Fibroblast of lung (primary cell): Measurements from ENCODE around the gene RFX2.

ENCODE experiments used
- EZH2 ChIP-seq: IDR thresholded peaks from 2 replicates; pipeline ENCODE4 v1.5.1; 2012; ENCODE audit warnings: low read length, control low read depth, mild to moderate bottlenecking; ENCODE audit errors: missing control alignments
- TF ChIP-seq, protein P1 (sequence below), 2 donors: IDR thresholded peaks in 1 of 2; conservative IDR thresholded peaks in 1 of 2; 1 replicate in 1 of 2; 2 replicates in 1 of 2; pipeline ENCODE4 v1.5.1; 2011 to 2012; ENCODE audit warnings: low read length in 2 of 2, control low read depth in 1 of 2, inconsistent platforms in 1 of 2, low read depth in 1 of 2, mild to moderate bottlenecking in 1 of 2

DNA sequence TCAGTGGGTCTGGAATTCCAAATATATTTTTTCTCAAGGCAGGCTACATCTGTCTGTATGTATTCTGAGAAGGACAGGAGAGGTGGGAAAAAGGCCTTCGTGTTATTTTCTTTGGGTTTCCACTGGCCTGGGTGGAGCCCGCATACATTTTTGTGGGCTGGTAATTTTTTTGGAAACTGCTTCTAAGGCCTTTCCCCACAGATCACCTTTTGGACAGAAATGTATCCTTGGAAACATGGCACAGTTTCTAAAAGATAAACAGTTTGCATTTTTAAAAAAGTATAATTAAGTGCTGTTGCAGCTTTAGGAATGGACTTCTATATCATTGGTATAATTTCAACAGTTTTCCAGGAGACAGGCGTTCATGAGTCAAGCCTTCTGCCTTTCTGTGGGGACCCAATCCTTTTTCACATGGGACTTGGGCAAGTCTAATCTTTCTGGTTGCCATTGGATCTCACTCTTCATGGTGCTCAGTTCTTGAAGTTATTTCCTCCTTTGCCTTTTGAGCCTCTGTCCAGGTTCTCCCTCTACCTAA, 8.9 kb downstream of the RFX2 start:
- TF ChIP-seq, protein P1, sequence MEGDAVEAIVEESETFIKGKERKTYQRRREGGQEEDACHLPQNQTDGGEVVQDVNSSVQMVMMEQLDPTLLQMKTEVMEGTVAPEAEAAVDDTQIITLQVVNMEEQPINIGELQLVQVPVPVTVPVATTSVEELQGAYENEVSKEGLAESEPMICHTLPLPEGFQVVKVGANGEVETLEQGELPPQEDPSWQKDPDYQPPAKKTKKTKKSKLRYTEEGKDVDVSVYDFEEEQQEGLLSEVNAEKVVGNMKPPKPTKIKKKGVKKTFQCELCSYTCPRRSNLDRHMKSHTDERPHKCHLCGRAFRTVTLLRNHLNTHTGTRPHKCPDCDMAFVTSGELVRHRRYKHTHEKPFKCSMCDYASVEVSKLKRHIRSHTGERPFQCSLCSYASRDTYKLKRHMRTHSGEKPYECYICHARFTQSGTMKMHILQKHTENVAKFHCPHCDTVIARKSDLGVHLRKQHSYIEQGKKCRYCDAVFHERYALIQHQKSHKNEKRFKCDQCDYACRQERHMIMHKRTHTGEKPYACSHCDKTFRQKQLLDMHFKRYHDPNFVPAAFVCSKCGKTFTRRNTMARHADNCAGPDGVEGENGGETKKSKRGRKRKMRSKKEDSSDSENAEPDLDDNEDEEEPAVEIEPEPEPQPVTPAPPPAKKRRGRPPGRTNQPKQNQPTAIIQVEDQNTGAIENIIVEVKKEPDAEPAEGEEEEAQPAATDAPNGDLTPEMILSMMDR (conservative IDR thresholded peaks at IDR 0.05 in 1 of 2, IDR thresholded peaks at IDR 0.05 in 1 of 2; ENCODE audit: low read depth in 1 of 2, low read length in 2 of 2) = no peak
- no peak for TF ChIP-seq EZH2
